GM10847 (cell line): ENCODE results near the gene PRPF38B.
A peak's percentile ranks its signal among the peaks of the same experiment; 100 is the strongest.

ENCODE experiments used
- POLR2A ChIP-seq: IDR thresholded peaks from 2 replicates; pipeline ENCODE4 v1.6.1; 2011; ENCODE audit not compliant: insufficient read length; ENCODE audit errors: extremely low read depth

PRPF38B gene

GRCh38 chr1:108691942-108692723, at the start of gene PRPF38B:
Gene PRPF38B (plus strand): TSS chr1:108692310. CDS start chr1:108692592, 282 bp downstream.
- TF ChIP-seq POLR2A, result peak; percentile 94

GRCh38 chr1:108643492-108644335, 48.4 kb upstream of the PRPF38B start:
- TF ChIP-seq POLR2A, result no peak

DNA sequence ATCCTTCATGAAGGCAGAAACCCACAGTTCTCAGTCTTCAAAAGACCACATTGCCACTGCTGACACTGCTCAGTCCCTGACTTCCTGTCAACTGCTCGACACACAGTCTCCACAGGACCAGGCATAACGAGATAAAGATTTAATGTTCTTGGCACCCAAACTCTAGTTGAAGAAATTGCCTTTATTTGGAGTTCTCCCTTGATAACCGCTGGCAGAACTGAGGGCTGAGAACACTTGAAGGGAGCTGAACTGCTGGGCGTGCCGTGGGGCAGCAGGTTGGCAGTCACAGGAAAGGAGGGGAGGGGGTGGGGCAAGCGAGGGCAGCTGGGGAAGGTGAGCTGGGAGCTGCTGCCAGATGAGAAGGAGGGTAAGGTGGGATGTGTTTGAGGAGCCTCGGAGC, 47.1 kb upstream of the PRPF38B start:
- TF ChIP-seq POLR2A, result no peak

DNA sequence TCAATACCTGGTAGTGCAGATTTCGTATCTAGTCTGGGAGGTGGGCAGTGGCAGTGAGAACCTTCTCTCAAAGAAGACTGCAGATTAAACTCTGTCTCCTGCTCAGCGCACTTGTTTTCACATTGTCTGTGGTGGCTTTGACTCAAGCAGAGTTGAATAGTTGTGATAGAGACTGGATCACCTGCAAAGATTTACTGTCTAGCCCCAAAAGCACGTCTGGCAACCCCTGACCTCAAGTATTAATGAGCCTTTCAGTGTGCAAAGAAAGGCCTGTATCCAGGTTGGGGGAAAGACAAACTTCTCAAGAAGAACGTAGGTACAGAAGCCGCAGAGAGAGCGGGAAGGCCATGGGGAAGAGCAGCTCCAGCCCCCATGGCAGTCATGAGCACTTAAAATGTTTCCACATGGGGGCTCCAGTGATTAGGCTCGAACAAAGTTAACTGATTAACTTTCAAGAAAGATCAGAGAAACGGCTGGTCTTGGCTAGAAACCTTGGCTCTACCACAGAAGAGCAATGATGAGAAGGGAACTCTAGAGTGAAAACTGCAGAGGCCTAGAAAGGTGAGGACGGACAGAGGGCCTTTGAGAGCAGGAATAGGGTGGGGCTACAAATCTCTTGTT, 46.4 kb upstream of the PRPF38B start:
- TF ChIP-seq POLR2A, result no peak

DNA sequence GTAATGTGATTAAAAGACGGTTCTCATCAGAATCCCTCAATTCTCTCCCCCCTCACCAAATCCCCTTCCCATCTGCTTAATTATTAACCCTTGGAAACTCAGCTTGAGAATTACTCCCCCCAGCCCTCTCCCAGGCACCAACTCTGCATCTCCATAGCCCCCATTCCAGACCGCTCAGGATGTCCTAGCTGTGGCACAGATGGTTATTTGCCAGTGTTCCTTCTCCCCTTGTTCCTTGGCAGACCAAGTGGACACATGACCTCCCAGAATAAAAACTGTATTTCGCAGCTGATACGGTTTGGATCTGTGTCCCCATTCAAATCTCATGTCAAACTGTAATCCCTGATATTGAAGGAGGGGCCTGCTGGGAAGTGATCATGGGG, 45.9 kb upstream of the PRPF38B start:
- TF ChIP-seq POLR2A, result no peak

DNA sequence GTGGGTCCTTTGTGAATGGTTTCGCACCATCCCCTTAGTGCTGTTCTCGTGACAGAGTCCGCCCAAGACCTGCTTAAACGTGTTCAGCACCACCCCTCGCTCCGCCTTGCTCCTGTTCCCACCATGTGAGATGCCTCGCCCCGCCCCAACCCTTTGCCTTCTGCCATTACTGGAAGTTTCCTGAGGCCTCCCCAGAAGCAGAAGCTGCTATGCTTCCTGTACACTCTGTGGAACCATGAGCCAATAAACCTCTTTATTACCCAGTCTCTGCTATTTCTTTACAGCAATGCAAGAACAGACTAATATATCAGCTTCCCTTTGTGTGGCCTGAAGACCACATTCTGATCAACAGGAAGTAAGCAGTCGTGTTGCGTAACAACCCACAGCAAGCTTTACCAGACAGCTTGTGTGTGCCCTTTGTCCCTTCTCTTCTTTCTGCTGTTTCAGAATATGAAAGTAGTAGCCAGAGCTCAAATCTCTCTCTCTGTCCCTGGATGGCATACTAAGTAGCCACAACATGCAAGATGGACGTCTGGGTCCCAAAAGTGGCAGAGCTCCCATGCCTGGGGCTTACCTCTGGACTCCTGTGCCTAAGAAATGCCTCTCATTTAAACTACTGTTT, 45.4 kb upstream of the PRPF38B start:
- no peak for TF ChIP-seq POLR2A

DNA sequence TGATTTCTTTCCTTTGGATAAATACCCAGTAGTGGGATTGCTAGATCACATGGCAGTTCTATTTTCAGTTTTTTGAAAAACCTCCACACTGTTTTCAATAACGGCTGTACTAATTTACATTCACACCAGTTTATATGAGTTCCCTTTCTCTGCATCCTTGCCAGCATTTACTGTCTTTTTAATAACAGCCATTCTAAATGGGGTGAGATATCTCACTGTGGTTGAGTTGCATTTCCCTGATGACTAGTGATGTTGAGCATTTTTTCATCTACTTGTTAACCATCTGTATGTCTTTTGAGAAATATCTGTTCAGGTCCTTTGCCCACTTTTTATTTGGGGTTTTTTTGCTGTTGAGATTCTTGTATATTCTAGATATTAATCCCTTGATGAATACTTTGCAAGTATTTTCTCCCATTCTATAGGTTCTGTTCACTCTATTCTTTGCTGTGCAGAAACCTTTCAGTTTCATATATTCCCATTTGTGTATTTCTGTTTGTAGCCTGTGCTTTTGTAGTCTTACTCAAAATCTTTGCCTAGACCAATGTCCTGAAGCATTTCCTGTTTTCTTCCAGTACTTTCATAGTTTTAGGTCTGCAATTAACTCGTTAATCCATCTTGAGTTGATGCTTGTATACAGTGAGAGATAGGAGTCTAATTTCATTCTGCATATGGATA, 38.5 kb upstream of the PRPF38B start:
- TF ChIP-seq POLR2A, result no peak

- no peak for TF ChIP-seq POLR2A
Observed at GRCh38 chr1:108657356-108658080, 34.6 kb upstream of the PRPF38B start.

DNA sequence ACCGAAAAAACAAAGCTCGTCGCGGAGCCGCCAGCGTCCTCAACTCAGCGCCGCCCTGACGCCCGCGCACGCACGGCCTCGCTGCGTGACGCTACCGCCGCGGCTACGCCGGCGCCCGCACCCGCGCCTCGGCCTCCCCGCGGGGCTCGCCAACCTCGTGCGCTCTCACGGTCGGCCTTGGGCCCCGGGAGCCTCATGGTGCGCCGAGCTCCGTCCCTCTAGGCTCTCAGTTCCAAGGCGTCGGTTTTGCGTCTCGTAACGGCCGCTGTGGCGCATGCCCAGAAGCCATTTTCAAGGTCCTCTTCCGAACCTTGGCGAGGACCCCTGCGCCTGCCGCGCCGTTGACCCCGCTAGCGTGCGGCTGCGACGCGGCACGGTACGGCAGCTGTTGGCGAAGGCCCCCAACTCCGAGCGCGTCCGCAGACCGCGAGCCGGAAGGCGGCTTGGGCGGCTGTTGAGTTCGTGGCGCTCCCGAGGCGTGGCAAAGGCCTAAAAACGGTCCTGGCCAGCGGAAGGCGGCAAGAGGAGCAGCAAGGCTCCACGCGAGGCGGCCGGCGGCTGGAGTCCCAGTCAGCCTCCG, 31.0 kb upstream of the PRPF38B start, which contains the start of gene HENMT1:
Gene HENMT1, minus strand, starts transcription at position 64 of the 580 bp plus-strand sequence. CDS start 1,209 bp downstream, outside the sequence.
- peak; percentile 58 for TF ChIP-seq POLR2A

DNA sequence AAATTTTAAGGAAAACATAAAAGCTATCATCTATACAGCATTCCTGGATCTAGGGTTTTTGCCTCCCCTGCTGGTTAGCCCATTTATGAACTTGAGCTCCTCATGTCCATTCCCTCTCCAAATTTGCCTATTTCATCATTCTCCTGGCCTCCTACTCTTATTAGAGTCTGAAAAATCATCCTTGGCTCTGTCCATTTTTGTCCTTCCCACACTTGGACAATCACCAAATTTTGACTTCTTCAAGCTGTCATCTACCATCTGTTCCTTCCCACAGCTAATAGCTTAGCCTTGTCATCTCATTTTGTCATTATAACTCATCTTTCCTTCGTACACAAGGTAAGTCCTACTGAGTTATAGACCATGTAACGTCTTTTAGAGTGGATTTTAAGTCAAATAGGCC, 29.0 kb upstream of the PRPF38B start:
- no peak for TF ChIP-seq POLR2A

GRCh38 chr1:108664481-108664880, 27.6 kb upstream of the PRPF38B start:
- TF ChIP-seq POLR2A, result no peak

DNA sequence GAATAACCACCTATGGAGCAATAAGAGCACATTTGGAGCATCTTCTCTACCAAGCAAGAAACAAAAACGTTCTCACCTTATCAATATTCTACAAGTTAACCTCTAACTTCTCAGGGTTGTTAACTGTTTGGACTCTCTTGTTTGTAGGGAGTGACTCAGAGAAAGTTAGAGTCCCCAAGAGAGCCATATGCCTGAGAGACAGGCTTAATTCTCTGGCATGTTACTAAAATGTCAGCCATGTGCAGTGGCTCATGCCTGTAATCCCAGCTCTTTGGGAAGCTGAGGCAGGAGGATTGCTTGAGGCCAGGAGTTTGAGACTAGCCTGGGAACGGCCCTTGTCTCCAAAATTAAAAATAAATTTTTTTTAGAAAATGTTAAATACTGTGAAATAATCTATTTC, 27.0 kb upstream of the PRPF38B start:
- no peak for TF ChIP-seq POLR2A

GRCh38 chr1:108665771-108666170, 26.3 kb upstream of the PRPF38B start:
- no peak for TF ChIP-seq POLR2A

DNA sequence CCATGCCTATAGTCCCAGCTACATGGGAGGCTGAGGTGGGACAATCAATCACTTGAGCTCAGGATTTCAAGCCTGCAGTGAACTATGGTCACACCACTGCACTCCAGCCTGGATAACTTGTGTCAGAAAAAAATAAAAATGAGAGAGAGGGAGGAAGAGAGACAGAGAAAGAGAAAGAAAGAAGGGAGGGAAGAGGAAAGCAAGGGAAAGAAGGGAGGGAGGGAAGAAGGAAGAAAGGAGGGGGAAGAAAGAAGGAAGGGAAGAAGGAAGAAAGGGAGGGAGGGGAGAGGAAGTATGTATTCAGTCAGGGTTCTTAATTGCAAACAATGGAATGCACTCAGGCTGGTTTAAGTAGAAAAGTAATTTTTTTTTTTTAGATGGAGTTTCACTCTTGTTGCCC, 23.3 kb upstream of the PRPF38B start:
- TF ChIP-seq POLR2A, result no peak
